GM23248 (cell line): ENCODE data around the gene TXLNB.

Experiments used
- EZH2 ChIP-seq: fragments of 200-600 bp; sonication (generic); IDR thresholded peaks from 2 replicates; pipeline ENCODE4 v1.6.1; 2018; ENCODE audit warnings: antibody characterized with exemption, mild to moderate bottlenecking; ENCODE audit not compliant: insufficient read depth, poor library complexity, severe bottlenecking
- EZH2phosphoT487 ChIP-seq: fragments of 200-600 bp; sonication (generic); IDR thresholded peaks from 2 replicates; pipeline ENCODE4 v1.6.1; 2018; ENCODE audit warnings: antibody characterized with exemption, moderate library complexity, mild to moderate bottlenecking, low read depth; ENCODE audit not compliant: insufficient read depth

GRCh38 chr6:139240161-139241010 is 51.4 kb downstream of the TXLNB start:
- TF ChIP-seq EZH2phosphoT487 (no peak), EZH2 (no peak)
